IMR-90 (cell line): ENCODE measurements around the gene SDK1. TPM values are rescaled to one million over a fixed set of nuclear protein-coding genes. Genes with fewer than 3 reads are reported as not detected.

Experiments
- ATAC-seq: fragments of 200-7000 bp; cut with Tn5 transposase; 2 replicates; pipeline ENCODE4 v1.9.1; 2020; ENCODE audit warnings: low read depth, mild to moderate bottlenecking, moderate library complexity
- BruUV-seq: library from RNA; stranded (reverse); fragments of 400-500 nt; replicated peaks from 2 replicates; lab custom pipeline; 2021; lab: Mats Ljungman, UMichigan
- CTCF ChIA-PET: fragments of 300-600 bp; formaldehyde crosslinking; extraction: SDS; loops from one replicate; lab custom pipeline; 2021; ENCODE audit warnings: antibody characterized with exemption; lab: Yijun Ruan, JAX
- POLR2A ChIA-PET: fragments of 300-600 bp; sonication (Branson Sonifier 250); formaldehyde crosslinking; loops from one replicate; lab custom pipeline; 2022; ENCODE audit warnings: antibody characterized with exemption; ENCODE audit not compliant: unreplicated experiment; lab: Charles Lee
- DNase-seq: peaks from one replicate; pipeline ENCODE4 v3.0.0; 2013
- H2AFZ ChIP-seq: replicated peaks from 2 replicates; pipeline ENCODE3; 2013; ENCODE audit warnings: low read length, mild to moderate bottlenecking; ENCODE audit not compliant: poor library complexity
- H2AK5ac ChIP-seq: 2 replicates; pipeline ENCODE4 v1.6.1; 2013; ENCODE audit warnings: low read depth, low read length, inconsistent platforms
- H2AK9ac ChIP-seq: replicated peaks from 2 replicates; pipeline ENCODE3; 2013; ENCODE audit warnings: mild to moderate bottlenecking, low read depth, low read length, moderate library complexity; ENCODE audit not compliant: poor library complexity
- H2BK120ac ChIP-seq: 2 replicates; pipeline ENCODE4 v1.6.1; 2013; ENCODE audit warnings: low read depth, low read length, inconsistent platforms
- H2BK15ac ChIP-seq: 3 replicates; pipeline ENCODE4 v1.6.1; 2013; ENCODE audit warnings: low read depth, low read length, inconsistent platforms
- H2BK20ac ChIP-seq: 2 replicates; pipeline ENCODE4 v1.6.1; 2013; ENCODE audit warnings: low read depth, mild to moderate bottlenecking, inconsistent platforms, low read length, moderate library complexity
- H2BK5ac ChIP-seq: 2 replicates; pipeline ENCODE4 v1.6.1; 2013; ENCODE audit warnings: mild to moderate bottlenecking, low read depth, low read length, inconsistent platforms; ENCODE audit not compliant: poor library complexity, severe bottlenecking
- H3K14ac ChIP-seq: replicated peaks from 2 replicates; pipeline ENCODE4 v1.6.1; 2013; ENCODE audit warnings: low read depth, low read length, inconsistent platforms
- H3K18ac ChIP-seq: 2 replicates; pipeline ENCODE4 v1.6.1; 2013; ENCODE audit warnings: low read depth, low read length, control low read depth
- H3K23ac ChIP-seq: 2 replicates; pipeline ENCODE4 v1.6.1; 2013; ENCODE audit warnings: low read depth, low read length, inconsistent platforms
- H3K27ac ChIP-seq: 2 replicates; pipeline ENCODE4 v1.5.1; 2013; ENCODE audit warnings: mild to moderate bottlenecking, control low read depth, low read length; ENCODE audit not compliant: insufficient read depth
- H3K27me3 ChIP-seq: 2 replicates; pipeline ENCODE4 v1.6.1; 2013; ENCODE audit warnings: low read length; ENCODE audit not compliant: control insufficient read depth, insufficient read depth
- H3K36me3 ChIP-seq: 2 replicates; pipeline ENCODE4 v1.6.1; 2013; ENCODE audit warnings: low read length, mixed read lengths; ENCODE audit not compliant: control insufficient read depth, insufficient read depth
- H3K4ac ChIP-seq: 2 replicates; pipeline ENCODE4 v1.6.1; 2013; ENCODE audit warnings: low read depth, low read length, inconsistent platforms
- H3K4me1 ChIP-seq: 2 replicates; pipeline ENCODE4 v1.6.1; 2013; ENCODE audit warnings: low read length, mixed read lengths; ENCODE audit not compliant: control insufficient read depth, insufficient read depth
- H3K4me2 ChIP-seq: 2 replicates; pipeline ENCODE4 v1.6.1; 2013; ENCODE audit warnings: low read depth, mild to moderate bottlenecking, control low read depth, low read length, moderate library complexity
- H3K4me3 ChIP-seq: 2 replicates; pipeline ENCODE4 v1.5.1; 2013; ENCODE audit warnings: low read depth, mild to moderate bottlenecking, control low read depth, low read length, moderate library complexity; ENCODE audit not compliant: insufficient read depth
- H3K56ac ChIP-seq: 2 replicates; pipeline ENCODE4 v1.6.1; 2013; ENCODE audit warnings: low read length, inconsistent platforms; ENCODE audit not compliant: insufficient read depth; ENCODE audit errors: extremely low read depth
- H3K79me1 ChIP-seq, 2 experiments: 2 replicates each; pipeline ENCODE4 v1.6.1; 2013; ENCODE audit warnings: low read length in 2 of 2, inconsistent platforms in 1 of 2, low read depth in 1 of 2
- H3K9ac ChIP-seq: 2 replicates; pipeline ENCODE4 v1.6.1; 2013; ENCODE audit warnings: low read depth, low read length, control low read depth
- H3K9me1 ChIP-seq: 2 replicates; pipeline ENCODE4 v1.6.1; 2013; ENCODE audit warnings: low read length, inconsistent platforms; ENCODE audit not compliant: insufficient read depth
- H3K9me3 ChIP-seq: 2 replicates; pipeline ENCODE4 v1.6.1; 2013; ENCODE audit warnings: low read length; ENCODE audit not compliant: control insufficient read depth, insufficient read depth
- H4K20me1 ChIP-seq: 2 replicates; pipeline ENCODE4 v1.6.1; 2013; ENCODE audit warnings: low read length, inconsistent platforms; ENCODE audit not compliant: insufficient read depth
- H4K5ac ChIP-seq: 2 replicates; pipeline ENCODE4 v1.6.1; 2013; ENCODE audit warnings: mild to moderate bottlenecking, low read depth, low read length, control low read depth
- H4K8ac ChIP-seq, 2 experiments: 2 replicates each; pipeline ENCODE4 v1.6.1; 2013; ENCODE audit warnings: low read depth in 2 of 2, low read length in 2 of 2, control low read depth in 1 of 2, inconsistent platforms in 1 of 2
- H4K91ac ChIP-seq: 2 replicates; pipeline ENCODE4 v1.6.1; 2013; ENCODE audit warnings: low read depth, low read length, inconsistent platforms; ENCODE audit not compliant: insufficient read depth
- BHLHE40 ChIP-seq: fragments of 150-350 bp; IDR thresholded peaks from 2 replicates; pipeline ENCODE4 v1.6.1; 2016; ENCODE audit warnings: mild to moderate bottlenecking, low read depth, low read length
- CEBPB ChIP-seq: IDR thresholded peaks from 2 replicates; pipeline ENCODE4 v1.6.1; 2012; ENCODE audit warnings: low read depth, low read length, improper control_type of control experiment
- MXI1 ChIP-seq: IDR thresholded peaks from 2 replicates; pipeline ENCODE4 v1.6.1; 2012; ENCODE audit warnings: low read depth, mild to moderate bottlenecking, low read length, moderate library complexity, borderline replicate concordance
- POLR2A ChIP-seq: IDR thresholded peaks from 2 replicates; pipeline ENCODE4 v1.6.1; 2012; ENCODE audit warnings: mild to moderate bottlenecking, low read depth, low read length
- RAD21 ChIP-seq: IDR thresholded peaks from 2 replicates; pipeline ENCODE4 v1.6.1; 2012; ENCODE audit warnings: low read length, improper control_type of control experiment
- SMC3 ChIP-seq: fragments of 150-350 bp; IDR thresholded peaks from 2 replicates; pipeline ENCODE4 v1.6.1; 2016; ENCODE audit warnings: low read depth, mild to moderate bottlenecking, antibody characterized with exemption, low read length, moderate library complexity
- WGBS, 2 experiments: methylation state at CpG; one replicate each; pipeline versions ENCODE4 v1.1.5 to v1.1.7; 2013; ENCODE audit warnings: missing lambda C conversion rate in 2 of 2; ENCODE audit not compliant: insufficient read length in 1 of 2; ENCODE audit errors: extremely low coverage in 2 of 2; 5-methylcytosine and 5-hydroxymethylcytosine counted together
- dilution Hi-C: fragments of 300-500 bp; cut with HindIII; formaldehyde crosslinking; loops from one replicate; pipeline ENCODE4 v1.14.3; 2018; ENCODE audit warnings: low sequenced_read_pairs; ENCODE audit not compliant: unreplicated experiment
- in situ Hi-C: fragments of 300-500 bp; cut with MboI; formaldehyde crosslinking; loops from 3 replicates; pipeline ENCODE4 v1.14.3; 2019; ENCODE audit warnings: low sequenced_read_pairs, inconsistent platforms, mixed read lengths
- intact Hi-C: fragments of 100-400 bp; cut with micrococcal nuclease; formaldehyde crosslinking; loops from 2 replicates; pipeline ENCODE4 v1.10.0; 2022
- polyA plus RNA-seq, 3 experiments: library from polyadenylated mRNA; depleted of rRNA; stranded (reverse); fragments of >200 nt; gene quantifications; 2 replicates each; pipeline ENCODE4 v1.2.3, GENCODE V29; 2012; ENCODE audit warnings: low replicate concordance in 1 of 3
- total RNA-seq: library from RNA; depleted of rRNA; stranded (reverse); fragments of >200 nt; gene quantifications from 2 replicates; pipeline ENCODE4 v1.2.3, GENCODE V29; 2012

SDK1 gene
- total and polyA plus RNA-seq, 2 of the 4 experiments (the other 2 are of a cell fraction) = 1.5 to 1.6 TPM

- no peak overlapping the region for H3K4me3 ChIP-seq
- ATAC-seq = no peak
Measured at GRCh38 chr7:3862774-3863173, 561.7 kb downstream of the SDK1 start.

More at GRCh38 chr7:3862774-3863173, 561.7 kb downstream of the SDK1 start:
- CTCF ChIA-PET = no interaction called here
- Histone ChIP-seq H2AK9ac (no peak overlapping the region), H4K5ac (no peak overlapping the region; the same call in 1 of the 2 replicates), H2AFZ (no peak overlapping the region), H2AK5ac (no peak overlapping the region), H4K20me1 (no peaks in the 10 kb centered on the region), H3K56ac (no peak overlapping the region), H3K4me2 (no peak overlapping the region), H2BK120ac (no peak overlapping the region), H3K27me3 (no peaks in the 10 kb centered on the region), H3K9ac (no peak overlapping the region), H3K9me1 (no peaks in the 10 kb centered on the region), H3K4me1 (peaks cover 9% of the 10 kb centered on the region; the same call in 1 of the 2 replicates), H3K9me3 (peaks cover 17% of the 10 kb centered on the region), H4K91ac (no peak overlapping the region), H3K14ac (no peak overlapping the region), H3K79me1 (no peaks in the 10 kb centered on the region), H3K23ac (no peak overlapping the region), H2BK5ac (no peak overlapping the region), H2BK20ac (no peak overlapping the region), H3K27ac (peak overlapping the region; percentile 31; the same call in 1 of the 2 replicates), H3K36me3 (no peaks in the 10 kb centered on the region), H3K4ac (no peak overlapping the region), H4K8ac (no peak overlapping the region), H3K18ac (peak overlapping the region; percentile 38; the same call in 1 of the 2 replicates), H2BK15ac (no peak overlapping the region)
- TF ChIP-seq RAD21 = no peak
- no peak for TF ChIP-seq MXI1
- TF ChIP-seq POLR2A = no peak
- no peak for TF ChIP-seq CEBPB
- TF ChIP-seq SMC3 = no peak
- no peak for TF ChIP-seq BHLHE40
- intact Hi-C loops (no loop called here), in situ Hi-C loops (no loop called here), dilution Hi-C loops (no loop called here)
- WGBS, 2 experiments = no CpG with 5 or more reads among the region's 4 CpGs
- no peak for DNase-seq
- BruUV-seq = no TSS peak
- POLR2A ChIA-PET = no interaction called here
